NCI-H146 treated with DMSO at 0.1 percent for 48 hours (cell line): ENCODE measurements around the gene ADGRL3.
A peak's percentile ranks its signal among the peaks of the same experiment; 100 is the strongest.
"Not testable (repeated sequence)": the region's sequence is repeated elsewhere in the genome, so short reads cannot be mapped to it uniquely, and the experiment has no call there.

ENCODE experiments used
- DNase-seq: peaks from one replicate; lab custom pipeline; 2025; ENCODE audit not compliant: unreplicated experiment; lab: John Stamatoyannopoulos, UW

The ADGRL3 gene

GRCh38 chr4:61716426-61716825 is 516.3 kb downstream of the ADGRL3 start:
- DNase-seq = no peak

GRCh38 chr4:61723492-61723891 is 523.4 kb downstream of the ADGRL3 start:
- no peak for DNase-seq

DNA sequence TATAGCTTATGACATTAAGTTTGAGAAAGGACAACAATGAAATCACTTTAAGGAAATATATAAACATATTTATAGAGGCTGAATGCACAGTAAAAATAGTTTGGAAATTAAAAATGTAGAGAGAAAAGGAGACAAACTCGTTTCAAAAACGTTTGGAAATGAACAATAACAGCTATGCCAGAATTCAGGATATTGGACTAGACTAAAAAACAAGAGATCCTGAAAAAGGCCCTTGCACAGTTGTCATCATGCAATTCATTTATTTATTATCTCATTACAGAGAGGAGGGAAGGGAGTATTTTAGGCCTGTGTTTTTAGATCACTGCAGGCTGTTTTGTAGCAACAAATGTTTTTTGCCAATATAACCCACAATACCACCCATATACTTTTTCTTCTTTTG is 527.2 kb downstream of the ADGRL3 start:
- no peak for DNase-seq

DNA sequence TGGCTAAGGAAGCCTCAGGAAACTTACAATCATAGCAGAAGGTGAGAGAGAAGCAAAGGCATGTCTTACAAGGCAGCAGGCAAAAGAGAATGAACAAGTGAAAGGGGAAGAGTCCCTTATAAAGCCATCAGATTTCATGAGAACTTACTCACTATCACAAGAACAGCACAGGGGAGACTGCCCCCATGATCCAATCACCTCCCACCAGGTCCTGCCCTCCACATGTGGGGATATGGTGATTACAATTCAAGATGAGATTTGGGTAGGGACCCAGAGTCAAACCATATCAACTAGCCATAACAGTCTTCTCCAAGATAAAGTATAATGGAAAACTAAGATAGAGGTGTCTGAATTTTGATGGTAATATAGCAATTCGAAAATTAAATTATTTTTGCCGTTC is 534.3 kb downstream of the ADGRL3 start:
- no peak for DNase-seq

GRCh38 chr4:61739887-61740286 is 539.8 kb downstream of the ADGRL3 start:
- no peak for DNase-seq

- peak; percentile 50 for DNase-seq
These were observed 540.8 kb downstream of the ADGRL3 start for GRCh38 chr4:61740886-61741285.

DNA sequence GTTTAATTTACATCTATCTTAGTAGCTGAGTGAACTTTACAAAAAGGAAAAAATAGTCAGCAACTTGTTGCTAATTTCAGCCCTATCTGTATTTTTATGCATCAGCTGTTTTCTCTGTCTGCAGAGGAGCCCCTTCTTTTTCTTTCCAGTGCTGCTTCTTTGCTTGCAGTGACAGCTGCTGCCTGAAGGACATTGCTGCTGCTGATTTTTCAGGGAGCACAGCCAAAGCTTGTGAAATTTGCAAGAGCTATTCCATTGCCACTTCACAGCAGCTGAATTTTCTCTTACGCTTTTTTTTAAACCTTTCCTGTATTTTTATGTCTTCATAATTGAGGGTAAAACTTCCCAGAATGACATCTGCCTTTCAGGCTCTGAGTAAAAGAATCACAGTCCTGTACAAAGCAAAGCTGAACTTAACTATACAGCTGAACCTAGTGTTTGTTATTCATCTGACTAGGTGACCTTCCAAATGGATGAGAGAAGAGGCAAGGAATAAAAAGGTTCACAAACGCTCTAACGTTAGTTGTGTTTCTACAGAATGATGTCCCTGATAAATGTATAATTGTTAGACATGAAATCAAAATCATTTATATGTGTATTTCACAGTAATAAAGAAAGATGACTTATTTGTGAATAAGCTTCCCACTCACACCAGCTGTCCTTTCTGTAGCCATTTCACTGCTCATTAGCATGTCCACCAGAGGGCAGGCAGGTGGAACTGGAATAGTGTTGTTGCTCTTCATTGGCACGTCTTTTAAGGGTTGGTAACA is 541.4 kb downstream of the ADGRL3 start:
- DNase-seq = peak; percentile 74

GRCh38 chr4:61750810-61751209 is 550.7 kb downstream of the ADGRL3 start:
- no peak for DNase-seq

DNA sequence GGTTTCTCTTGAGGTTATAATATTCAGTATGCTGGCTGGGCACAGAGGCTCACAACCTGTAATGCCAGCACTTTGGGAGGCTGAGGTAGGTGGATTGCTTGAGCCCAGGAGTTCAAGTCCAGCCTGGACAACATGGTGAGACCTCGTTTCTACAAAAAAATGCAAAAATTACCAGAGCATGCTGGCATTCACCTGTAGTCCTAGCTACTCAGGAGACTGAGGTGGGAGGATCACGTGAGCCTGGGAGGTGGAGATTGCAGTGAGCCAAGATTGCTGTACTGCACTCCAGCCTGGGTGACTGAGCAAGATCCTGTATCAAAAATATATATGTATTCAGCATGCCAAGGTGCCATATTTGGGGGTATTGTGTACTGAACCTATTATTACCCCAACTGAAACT is 552.5 kb downstream of the ADGRL3 start:
- no peak for DNase-seq

DNA sequence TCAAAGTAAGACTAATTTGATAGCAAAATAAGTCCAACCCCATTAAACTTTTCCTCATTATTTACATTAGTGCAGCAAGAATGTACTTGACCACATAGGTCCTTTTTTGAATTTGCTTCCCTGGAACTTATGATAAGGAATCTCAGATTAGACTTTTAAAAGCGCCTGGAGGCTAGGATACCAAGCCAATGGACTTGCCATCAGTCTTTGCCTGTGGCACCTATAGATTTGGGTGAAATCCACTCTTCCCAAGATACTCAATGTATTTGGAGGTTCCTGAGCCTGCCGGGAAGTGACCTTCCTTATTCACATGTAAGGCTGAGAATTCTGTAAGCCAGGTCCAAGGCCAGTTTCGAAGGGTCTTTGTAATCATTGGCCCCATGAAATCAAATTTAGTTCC is 553.6 kb downstream of the ADGRL3 start:
- no peak for DNase-seq

DNA sequence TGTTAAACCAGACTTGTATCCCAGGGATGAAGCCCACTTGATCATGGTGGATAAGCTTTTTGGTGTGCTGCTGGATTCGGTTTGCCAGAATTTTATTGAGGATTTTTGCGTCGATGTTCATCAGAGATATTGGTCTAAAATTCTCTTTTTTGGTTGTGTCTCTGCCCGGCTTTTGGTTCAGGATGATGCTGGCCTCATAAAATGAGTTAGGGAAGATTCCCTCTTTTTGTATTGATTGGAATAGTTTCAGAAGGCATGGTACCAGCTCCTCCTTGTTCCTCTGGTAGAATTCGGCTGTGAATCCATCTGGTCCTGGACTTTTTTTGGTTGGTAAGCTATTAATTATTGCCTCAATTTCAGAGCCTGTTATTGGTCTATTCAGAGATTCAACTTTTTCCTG is 556.8 kb downstream of the ADGRL3 start:
- not testable (repeated sequence) for DNase-seq

GRCh38 chr4:61757983-61758382 is 557.9 kb downstream of the ADGRL3 start:
- DNase-seq = not testable (repeated sequence)

- not testable (repeated sequence) for DNase-seq
These were observed 558.5 kb downstream of the ADGRL3 start for GRCh38 chr4:61758596-61758995.

GRCh38 chr4:61759245-61759644 is 559.1 kb downstream of the ADGRL3 start:
- not testable (repeated sequence) for DNase-seq

DNA sequence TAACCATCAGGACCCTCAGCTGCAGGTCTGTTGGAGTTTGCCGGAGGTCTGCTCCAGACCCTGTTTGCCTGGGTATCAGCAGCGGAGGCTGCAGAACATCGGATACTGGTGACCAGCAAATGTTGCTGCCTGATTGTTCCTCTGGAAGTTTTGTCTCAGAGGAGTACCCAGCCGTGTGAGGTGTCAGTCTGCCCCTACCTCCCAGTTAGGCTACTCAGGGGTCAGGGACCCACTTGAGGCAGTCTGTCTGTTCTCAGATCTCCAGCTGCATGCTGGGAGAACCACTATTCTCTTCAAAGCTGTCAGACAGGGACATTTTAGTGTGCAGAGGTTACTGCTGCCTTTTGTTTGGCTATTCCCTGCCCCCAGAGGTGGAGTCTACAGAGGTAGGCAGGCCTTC is 559.8 kb downstream of the ADGRL3 start:
- DNase-seq = not testable (repeated sequence)

- no peak for DNase-seq
These were observed 560.7 kb downstream of the ADGRL3 start for GRCh38 chr4:61760820-61761219.

DNA sequence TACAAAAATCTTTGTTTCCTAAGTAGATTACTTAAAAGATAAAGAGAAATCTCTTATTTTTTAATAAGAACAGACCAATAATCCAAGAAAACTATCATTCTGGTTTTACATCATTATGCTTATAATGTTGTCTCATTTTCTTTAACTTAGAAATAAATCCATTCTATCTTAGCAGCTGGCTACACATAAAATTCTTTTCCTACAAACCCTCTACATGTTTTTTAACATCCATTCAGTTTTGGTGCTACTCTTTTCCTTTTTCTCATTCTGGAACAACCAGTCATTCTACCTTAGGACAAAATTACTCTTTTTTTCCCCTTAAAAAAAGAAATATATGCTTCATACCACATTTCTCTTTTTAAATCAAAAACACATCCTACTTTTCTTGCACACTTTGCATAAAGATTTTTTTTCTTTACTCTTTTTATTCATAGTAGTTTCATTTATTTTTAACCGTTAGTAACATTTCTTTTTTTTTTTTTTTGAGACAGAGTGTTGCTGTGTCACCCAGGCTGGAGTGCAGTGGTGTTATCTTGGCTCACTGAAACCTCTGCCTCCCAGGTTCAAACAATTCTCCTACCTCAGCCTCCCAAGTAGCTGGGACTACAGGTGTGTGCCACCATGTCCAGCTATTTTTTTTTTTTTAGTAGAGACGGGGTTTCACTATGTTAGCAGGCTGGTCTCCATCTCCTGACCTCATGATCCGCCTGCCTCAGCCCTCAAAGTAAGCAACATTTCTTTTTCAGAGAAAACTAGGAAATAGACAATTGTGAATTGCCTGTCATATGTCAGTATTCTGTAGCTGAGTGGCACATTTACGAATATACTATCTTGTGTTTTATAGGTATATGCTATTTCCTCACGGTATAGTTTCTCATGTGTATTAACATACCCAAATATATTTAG is 562.8 kb downstream of the ADGRL3 start:
- no peak for DNase-seq

DNA sequence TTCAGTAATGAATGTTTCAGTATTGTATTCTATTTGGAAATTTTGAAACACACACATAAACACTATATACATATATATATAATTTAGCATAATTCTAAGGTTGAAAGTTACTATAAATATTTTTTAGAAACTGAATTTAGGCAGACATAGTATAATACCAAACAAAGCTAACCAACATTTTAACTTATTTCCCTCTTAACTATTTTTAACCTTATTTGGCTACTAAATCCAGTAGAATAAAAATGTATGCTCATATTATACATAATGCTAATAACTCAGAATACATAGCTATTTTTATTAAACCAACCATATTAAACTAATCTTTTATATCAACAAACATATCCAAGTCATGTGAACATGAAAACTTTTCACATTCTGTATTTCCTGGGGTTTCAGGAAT is 563.6 kb downstream of the ADGRL3 start:
- DNase-seq = no peak

GRCh38 chr4:61764090-61764489 is 564.0 kb downstream of the ADGRL3 start:
- DNase-seq = not testable (repeated sequence)

GRCh38 chr4:61769444-61770167 is 569.5 kb downstream of the ADGRL3 start:
- not testable (repeated sequence) for DNase-seq

DNA sequence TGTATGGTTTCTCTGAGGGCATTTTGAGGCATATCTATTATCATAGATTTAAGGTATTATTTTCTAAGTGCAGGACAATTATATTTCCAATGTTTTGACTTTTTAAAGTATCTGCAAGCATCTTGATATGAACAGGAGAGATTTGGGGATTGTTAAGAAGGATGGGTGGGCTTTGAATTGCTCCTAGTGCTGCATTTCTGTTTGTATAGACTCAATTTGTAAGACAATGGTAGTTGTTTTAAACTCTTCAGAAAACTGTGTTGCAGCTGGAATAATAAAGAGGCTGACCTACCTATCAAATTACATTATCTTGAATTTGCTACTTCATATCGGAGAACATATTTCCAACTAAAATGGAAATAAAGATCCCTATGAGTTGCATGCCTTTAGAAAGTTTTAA is 570.3 kb downstream of the ADGRL3 start:
- peak; percentile 19 for DNase-seq
